Panc1 (cell line): ENCODE results near the gene ZNF85. TPM values are rescaled to one million over a fixed set of nuclear protein-coding genes. Genes with fewer than 3 reads are reported as not detected.

Experiments
- ATAC-seq: fragments of 200-7000 bp; cut with Tn5 transposase; 2 replicates; pipeline ENCODE4 v1.9.1; 2020; ENCODE audit warnings: mild to moderate bottlenecking, moderate library complexity
- BruUV-seq: library from RNA; stranded (reverse); fragments of 400-500 nt; replicated peaks from 2 replicates; lab custom pipeline; 2021; lab: Mats Ljungman, UMichigan
- CTCF ChIA-PET: fragments of 300-600 bp; sonication (Branson Sonifier 250); formaldehyde crosslinking; loops from one replicate; lab custom pipeline; 2022; ENCODE audit warnings: antibody characterized with exemption; lab: Charles Lee
- POLR2A ChIA-PET: fragments of 300-600 bp; sonication (Branson Sonifier 250); formaldehyde crosslinking; loops from one replicate; lab custom pipeline; 2022; ENCODE audit warnings: antibody characterized with exemption; lab: Charles Lee
- DNase-seq: peaks from one replicate; pipeline ENCODE4 v3.0.0-alpha.2; 2010; ENCODE audit warnings: low read depth, low spot score
- H3K27ac ChIP-seq: 2 replicates; pipeline ENCODE4 v1.5.1; 2011; ENCODE audit warnings: mild to moderate bottlenecking, low read length, inconsistent platforms
- H3K27me3 ChIP-seq: fragments of 200-500 bp; sonication (Bioruptor generic); 2 replicates; pipeline ENCODE4 v1.6.0; 2014; ENCODE audit warnings: low read length, inconsistent platforms; ENCODE audit not compliant: control insufficient read depth, insufficient read depth
- H3K36me3 ChIP-seq: fragments of 200-500 bp; sonication (Bioruptor generic); 2 replicates; pipeline ENCODE4 v1.5.1; 2014; ENCODE audit warnings: inconsistent platforms, mild to moderate bottlenecking, low read length, moderate library complexity; ENCODE audit not compliant: control insufficient read depth, insufficient read depth
- H3K4me1 ChIP-seq: 2 replicates; pipeline ENCODE4 v1.5.1; 2011; ENCODE audit warnings: inconsistent platforms, mild to moderate bottlenecking, low read length, moderate library complexity; ENCODE audit not compliant: control insufficient read depth, insufficient read depth
- H3K4me3 ChIP-seq, 2 experiments: 2 replicates each; pipeline ENCODE4 v1.5.1; 2011 to 2012; ENCODE audit warnings: low read depth in 2 of 2, low read length in 2 of 2, mild to moderate bottlenecking in 2 of 2, inconsistent platforms in 1 of 2, moderate library complexity in 1 of 2
- H3K9me3 ChIP-seq: fragments of 200-500 bp; sonication (Bioruptor generic); 2 replicates; pipeline ENCODE4 v1.5.1; 2014; ENCODE audit warnings: low read depth, mild to moderate bottlenecking, inconsistent platforms, low read length, moderate library complexity; ENCODE audit not compliant: control insufficient read depth, insufficient read depth
- POLR2AphosphoS5 ChIP-seq: IDR thresholded peaks from 2 replicates; pipeline ENCODE4 v1.6.1; 2012; ENCODE audit warnings: mild to moderate bottlenecking, low read depth, low read length, moderate library complexity
- SIN3A ChIP-seq: IDR thresholded peaks from 2 replicates; pipeline ENCODE4 v1.6.1; 2012; ENCODE audit warnings: low read depth, mild to moderate bottlenecking, low read length, moderate library complexity, borderline replicate concordance; ENCODE audit not compliant: insufficient read depth
- TCF7L2 ChIP-seq: IDR thresholded peaks from 2 replicates; pipeline ENCODE4 v1.6.1; 2011; ENCODE audit warnings: mild to moderate bottlenecking, low read depth, low read length, inconsistent platforms
- in situ Hi-C: cut with HindIII; loops from 2 replicates; pipeline ENCODE4 v1.10.0; 2016; ENCODE audit warnings: low sequenced_read_pairs, low pct_unique_long_range_greater_than_20kb
- intact Hi-C: fragments of 100-400 bp; cut with micrococcal nuclease; formaldehyde crosslinking; loops from one replicate; pipeline ENCODE4 v1.10.0; 2022; ENCODE audit not compliant: unreplicated experiment
- total RNA-seq: library from RNA; stranded (reverse); gene quantifications from one replicate; pipeline ENCODE4 v1.2.1, GENCODE V29; 2021; ENCODE audit not compliant: unreplicated experiment
- TF ChIP-seq, protein P1 (sequence below): fragments of 450-650 bp; IDR thresholded peaks from 2 replicates; pipeline ENCODE4 v1.5.1; 2017; ENCODE audit warnings: mild to moderate bottlenecking
- TF ChIP-seq, protein P2 (sequence below), 2 experiments: IDR thresholded peaks; 2 replicates each; pipeline ENCODE4 v1.6.1; 2011 to 2012; ENCODE audit warnings: low read depth in 2 of 2, control low read depth in 1 of 2, low read length in 1 of 2, mild to moderate bottlenecking in 1 of 2, moderate library complexity in 1 of 2; ENCODE audit not compliant: insufficient read depth in 1 of 2

The ZNF85 gene
- total RNA-seq, 1 experiment from 2014 or later: 7.4 TPM

DNA sequence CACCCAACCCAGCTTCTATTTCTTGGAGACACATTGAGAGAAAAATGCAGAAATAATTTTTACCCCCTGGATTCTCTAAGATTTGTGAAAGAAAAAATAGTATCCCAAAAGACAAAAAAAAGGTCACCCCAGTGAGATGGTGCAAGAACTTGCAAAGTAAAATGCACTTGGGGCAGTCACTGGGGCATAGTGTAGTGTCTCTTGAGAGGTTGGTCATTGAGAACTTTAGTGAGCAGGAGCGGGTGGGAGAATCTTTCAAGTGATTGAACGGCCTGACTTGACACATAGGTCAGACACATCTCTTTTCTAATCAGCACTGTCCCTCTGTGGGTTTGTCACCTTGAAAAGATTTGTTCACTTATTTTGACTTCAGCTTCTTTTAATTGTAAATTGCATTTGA is 2.4 kb downstream of the ZNF85 start:
- no peak overlapping the region for H3K27ac ChIP-seq
- H3K4me3 ChIP-seq: no peak overlapping the region
- POLR2A ChIA-PET: no interaction called here
- no peak for ATAC-seq
- H3K27me3 ChIP-seq: no peaks in the 10 kb centered on the region
- no TSS peak for BruUV-seq
- H3K36me3 ChIP-seq: no peaks in the 10 kb centered on the region
- CTCF ChIA-PET: no interaction called here
- TF ChIP-seq SIN3A: no peak
- TF ChIP-seq, protein P1, sequence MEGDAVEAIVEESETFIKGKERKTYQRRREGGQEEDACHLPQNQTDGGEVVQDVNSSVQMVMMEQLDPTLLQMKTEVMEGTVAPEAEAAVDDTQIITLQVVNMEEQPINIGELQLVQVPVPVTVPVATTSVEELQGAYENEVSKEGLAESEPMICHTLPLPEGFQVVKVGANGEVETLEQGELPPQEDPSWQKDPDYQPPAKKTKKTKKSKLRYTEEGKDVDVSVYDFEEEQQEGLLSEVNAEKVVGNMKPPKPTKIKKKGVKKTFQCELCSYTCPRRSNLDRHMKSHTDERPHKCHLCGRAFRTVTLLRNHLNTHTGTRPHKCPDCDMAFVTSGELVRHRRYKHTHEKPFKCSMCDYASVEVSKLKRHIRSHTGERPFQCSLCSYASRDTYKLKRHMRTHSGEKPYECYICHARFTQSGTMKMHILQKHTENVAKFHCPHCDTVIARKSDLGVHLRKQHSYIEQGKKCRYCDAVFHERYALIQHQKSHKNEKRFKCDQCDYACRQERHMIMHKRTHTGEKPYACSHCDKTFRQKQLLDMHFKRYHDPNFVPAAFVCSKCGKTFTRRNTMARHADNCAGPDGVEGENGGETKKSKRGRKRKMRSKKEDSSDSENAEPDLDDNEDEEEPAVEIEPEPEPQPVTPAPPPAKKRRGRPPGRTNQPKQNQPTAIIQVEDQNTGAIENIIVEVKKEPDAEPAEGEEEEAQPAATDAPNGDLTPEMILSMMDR: no peak
- in situ Hi-C loops: no loop called here
- H3K9me3 ChIP-seq: no peaks in the 10 kb centered on the region
- DNase-seq: no peak
- no peaks in the 10 kb centered on the region for H3K4me1 ChIP-seq
- intact Hi-C loops: no loop called here

DNA sequence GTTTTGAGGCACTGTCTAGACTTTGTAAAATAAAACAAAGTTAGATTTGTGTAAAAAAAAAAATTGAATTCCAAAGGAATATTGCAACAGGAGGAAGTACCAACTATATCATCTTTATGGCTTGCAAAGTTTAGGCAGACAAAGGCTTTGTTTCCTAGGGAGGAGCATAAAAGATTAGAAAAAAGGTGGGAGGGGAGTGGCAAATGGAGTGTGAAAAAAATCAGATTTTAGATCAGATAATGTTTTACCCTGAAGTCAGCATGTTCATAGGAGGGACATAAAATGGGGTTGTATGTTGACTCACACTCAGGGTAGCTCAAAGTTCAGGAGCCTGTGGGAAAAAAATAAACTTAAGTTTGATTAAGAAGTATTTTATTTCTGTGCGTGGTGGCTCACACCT is 3.7 kb downstream of the ZNF85 start:
- CTCF ChIA-PET: no interaction called here
- intact Hi-C loops (no loop called here), in situ Hi-C loops (no loop called here)
- no peaks in the 10 kb centered on the region for H3K4me1 ChIP-seq
- ATAC-seq: no peak
- H3K9me3 ChIP-seq: no peaks in the 10 kb centered on the region
- no TSS peak for BruUV-seq
- no peak overlapping the region for H3K27ac ChIP-seq
- no peak overlapping the region for H3K4me3 ChIP-seq
- DNase-seq: no peak
- no peaks in the 10 kb centered on the region for H3K36me3 ChIP-seq
- H3K27me3 ChIP-seq: no peaks in the 10 kb centered on the region
- POLR2A ChIA-PET: no interaction called here
- TF ChIP-seq SIN3A (no peak), POLR2AphosphoS5 (no peak), TCF7L2 (no peak)
- TF ChIP-seq, protein P2, sequence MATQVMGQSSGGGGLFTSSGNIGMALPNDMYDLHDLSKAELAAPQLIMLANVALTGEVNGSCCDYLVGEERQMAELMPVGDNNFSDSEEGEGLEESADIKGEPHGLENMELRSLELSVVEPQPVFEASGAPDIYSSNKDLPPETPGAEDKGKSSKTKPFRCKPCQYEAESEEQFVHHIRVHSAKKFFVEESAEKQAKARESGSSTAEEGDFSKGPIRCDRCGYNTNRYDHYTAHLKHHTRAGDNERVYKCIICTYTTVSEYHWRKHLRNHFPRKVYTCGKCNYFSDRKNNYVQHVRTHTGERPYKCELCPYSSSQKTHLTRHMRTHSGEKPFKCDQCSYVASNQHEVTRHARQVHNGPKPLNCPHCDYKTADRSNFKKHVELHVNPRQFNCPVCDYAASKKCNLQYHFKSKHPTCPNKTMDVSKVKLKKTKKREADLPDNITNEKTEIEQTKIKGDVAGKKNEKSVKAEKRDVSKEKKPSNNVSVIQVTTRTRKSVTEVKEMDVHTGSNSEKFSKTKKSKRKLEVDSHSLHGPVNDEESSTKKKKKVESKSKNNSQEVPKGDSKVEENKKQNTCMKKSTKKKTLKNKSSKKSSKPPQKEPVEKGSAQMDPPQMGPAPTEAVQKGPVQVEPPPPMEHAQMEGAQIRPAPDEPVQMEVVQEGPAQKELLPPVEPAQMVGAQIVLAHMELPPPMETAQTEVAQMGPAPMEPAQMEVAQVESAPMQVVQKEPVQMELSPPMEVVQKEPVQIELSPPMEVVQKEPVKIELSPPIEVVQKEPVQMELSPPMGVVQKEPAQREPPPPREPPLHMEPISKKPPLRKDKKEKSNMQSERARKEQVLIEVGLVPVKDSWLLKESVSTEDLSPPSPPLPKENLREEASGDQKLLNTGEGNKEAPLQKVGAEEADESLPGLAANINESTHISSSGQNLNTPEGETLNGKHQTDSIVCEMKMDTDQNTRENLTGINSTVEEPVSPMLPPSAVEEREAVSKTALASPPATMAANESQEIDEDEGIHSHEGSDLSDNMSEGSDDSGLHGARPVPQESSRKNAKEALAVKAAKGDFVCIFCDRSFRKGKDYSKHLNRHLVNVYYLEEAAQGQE (IDR thresholded peaks at IDR 0.05; ENCODE audit: insufficient read depth in 1 of 2, low read depth in 2 of 2, low read length in 1 of 2): no peak
- TF ChIP-seq, protein P1: no peak

DNA sequence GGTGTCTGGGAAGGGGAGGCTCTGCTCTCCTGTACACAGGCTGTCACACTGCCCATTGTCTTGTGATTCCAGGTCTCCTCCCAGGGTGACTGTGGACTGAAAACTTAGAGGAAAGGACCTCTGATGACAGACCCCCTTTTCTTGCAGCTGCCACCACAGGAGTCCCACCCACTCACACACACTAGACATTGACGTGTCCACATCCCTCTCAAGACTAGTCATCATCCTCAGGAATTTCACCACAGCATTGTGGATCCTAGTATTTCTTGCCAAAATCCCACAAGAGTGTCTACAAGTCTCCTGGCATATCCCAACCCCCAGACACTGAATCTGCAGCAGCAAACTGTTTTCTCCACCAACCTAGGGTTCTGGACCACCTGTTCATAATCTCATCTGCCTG is 5.3 kb downstream of the ZNF85 start:
- Histone ChIP-seq H3K9me3 (no peaks in the 10 kb centered on the region), H3K27ac (no peak overlapping the region), H3K36me3 (no peaks in the 10 kb centered on the region), H3K4me3 (no peak overlapping the region), H3K4me1 (no peaks in the 10 kb centered on the region), H3K27me3 (no peaks in the 10 kb centered on the region)
- ATAC-seq (no peak), DNase-seq (no peak)
- BruUV-seq: no TSS peak
- in situ Hi-C loops (no loop called here), intact Hi-C loops (no loop called here)
- CTCF ChIA-PET: no interaction called here
- TF ChIP-seq SIN3A: no peak
- TF ChIP-seq, protein P1: no peak
- TF ChIP-seq POLR2AphosphoS5: no peak
- TF ChIP-seq, protein P2 (IDR thresholded peaks at IDR 0.05; ENCODE audit: insufficient read depth in 1 of 2, low read depth in 2 of 2, low read length in 1 of 2): no peak
- TF ChIP-seq TCF7L2: no peak
- POLR2A ChIA-PET: no interaction called here
